Mucosa of descending colon (tissue), 3 donors: ENCODE results near the gene CCDC85C. TPM values are rescaled to one million over a fixed set of nuclear protein-coding genes. Genes with fewer than 3 reads are reported as not detected.

Experiments
- ATAC-seq: fragments of 200-7000 bp; cut with Tn5 transposase; one replicate; pipeline ENCODE4 v1.9.1; 2020; ENCODE audit warnings: mild to moderate bottlenecking, moderate library complexity
- DNase-seq, 3 donors: peaks; one replicate each; pipeline ENCODE4 v3.0.0-alpha.2; 2020
- H3K36me3 ChIP-seq: fragments of 200-600 bp; one replicate; pipeline ENCODE4 v1.8.0; 2021; ENCODE audit warnings: low read depth, mild to moderate bottlenecking
- H3K4me1 ChIP-seq: fragments of 200-600 bp; one replicate; pipeline ENCODE4 v1.8.0; 2021; ENCODE audit warnings: low read depth, mild to moderate bottlenecking
- H3K4me3 ChIP-seq: fragments of 200-600 bp; one replicate; pipeline ENCODE4 v1.8.0; 2021; ENCODE audit warnings: mild to moderate bottlenecking
- H3K9me3 ChIP-seq: fragments of 200-600 bp; one replicate; pipeline ENCODE4 v1.8.0; 2021; ENCODE audit warnings: mild to moderate bottlenecking
- intact Hi-C, 2 donors: fragments of 100-400 bp; cut with DNase I in 1 of 2; cut with micrococcal nuclease in 1 of 2; formaldehyde crosslinking; loops; one replicate each; pipeline versions ENCODE4 v1.11.0 to v1.11.1; 2022; cut with DNase I, micrococcal nuclease
- total RNA-seq, 3 donors: library from RNA; stranded (reverse); fragmentation: NEBNext Ultra II Directional in 2 of 3; extraction: Animal tissue kit (Norgen Biotek cat#: 25700) in 2 of 3; gene quantifications; one replicate each; pipeline versions ENCODE4 v1.2.1 to v1.2.4, GENCODE V29; 2021 to 2023
- TF ChIP-seq, protein P1 (sequence below): fragments of 200-600 bp; IDR thresholded peaks from one replicate; pipeline ENCODE4 v1.8.0; 2022; ENCODE audit warnings: antibody characterized with exemption, mild to moderate bottlenecking
- donor health status: DM: no; HTN: no; CAD: no; lungs with moderate emphysema.
- donor health status: DM: no; HTN: no; CAD: no.
- donor health status: DM: no; HTN: yes; CAD: no.

The CCDC85C gene
- total RNA-seq, 3 donors from 2014 or later = 66.2 to 102 (median 66.2) TPM

DNA sequence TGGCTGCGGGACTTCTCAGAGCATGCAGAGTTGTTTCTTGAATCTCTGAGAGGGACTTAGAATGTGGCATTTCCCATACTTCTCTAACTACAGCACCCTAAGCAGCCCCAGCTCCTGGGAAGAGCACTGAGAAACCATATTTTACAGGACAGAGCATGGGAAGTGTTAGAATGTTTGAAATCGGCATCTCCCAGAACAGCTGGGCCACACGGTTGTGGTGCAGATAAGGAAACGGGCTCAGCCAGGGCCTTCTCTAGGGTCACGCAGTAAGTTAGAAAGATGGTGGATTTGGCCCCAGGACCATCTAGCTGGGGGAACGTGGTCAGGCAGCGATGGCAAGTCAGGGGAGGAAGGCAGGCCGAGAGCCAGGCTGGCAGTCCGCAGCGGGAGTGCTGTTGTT lies 30.4 kb upstream of the CCDC85C start:
- no peak for ATAC-seq

DNA sequence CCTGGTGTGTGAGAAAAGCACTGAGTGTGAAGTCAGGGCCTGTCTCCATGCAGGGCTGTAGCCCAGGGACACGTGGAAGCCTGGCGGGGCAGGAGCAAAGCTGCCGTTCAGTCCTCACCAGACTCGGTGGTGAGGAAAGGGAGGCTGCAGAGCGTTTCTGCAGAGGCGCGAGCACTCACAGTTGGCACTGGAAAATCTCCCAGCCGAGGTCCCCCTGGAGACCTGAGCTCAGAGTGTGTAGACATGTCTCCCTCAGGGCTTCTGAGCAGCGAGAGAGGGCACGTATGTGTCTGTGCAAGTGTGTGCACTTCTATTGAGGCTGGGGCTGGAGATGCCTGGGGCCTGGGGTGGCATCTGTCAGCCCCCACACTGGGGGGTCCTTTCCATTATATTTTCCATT lies 29.9 kb upstream of the CCDC85C start:
- Histone ChIP-seq H3K9me3 (no peaks in the 10 kb centered on the region), H3K36me3 (no peaks in the 10 kb centered on the region), H3K4me1 (no peaks in the 10 kb centered on the region), H3K4me3 (no peak overlapping the region)
- intact Hi-C loops = no loop called here
- TF ChIP-seq, protein P1, sequence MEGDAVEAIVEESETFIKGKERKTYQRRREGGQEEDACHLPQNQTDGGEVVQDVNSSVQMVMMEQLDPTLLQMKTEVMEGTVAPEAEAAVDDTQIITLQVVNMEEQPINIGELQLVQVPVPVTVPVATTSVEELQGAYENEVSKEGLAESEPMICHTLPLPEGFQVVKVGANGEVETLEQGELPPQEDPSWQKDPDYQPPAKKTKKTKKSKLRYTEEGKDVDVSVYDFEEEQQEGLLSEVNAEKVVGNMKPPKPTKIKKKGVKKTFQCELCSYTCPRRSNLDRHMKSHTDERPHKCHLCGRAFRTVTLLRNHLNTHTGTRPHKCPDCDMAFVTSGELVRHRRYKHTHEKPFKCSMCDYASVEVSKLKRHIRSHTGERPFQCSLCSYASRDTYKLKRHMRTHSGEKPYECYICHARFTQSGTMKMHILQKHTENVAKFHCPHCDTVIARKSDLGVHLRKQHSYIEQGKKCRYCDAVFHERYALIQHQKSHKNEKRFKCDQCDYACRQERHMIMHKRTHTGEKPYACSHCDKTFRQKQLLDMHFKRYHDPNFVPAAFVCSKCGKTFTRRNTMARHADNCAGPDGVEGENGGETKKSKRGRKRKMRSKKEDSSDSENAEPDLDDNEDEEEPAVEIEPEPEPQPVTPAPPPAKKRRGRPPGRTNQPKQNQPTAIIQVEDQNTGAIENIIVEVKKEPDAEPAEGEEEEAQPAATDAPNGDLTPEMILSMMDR = no peak
- no peak for ATAC-seq
- no peak for DNase-seq

More for the DNA sequence above, 30.4 kb upstream of the CCDC85C start:
- H3K9me3 ChIP-seq = no peaks in the 10 kb centered on the region
- no peak for DNase-seq
- no peaks in the 10 kb centered on the region for H3K36me3 ChIP-seq
- no peaks in the 10 kb centered on the region for H3K4me1 ChIP-seq
- intact Hi-C loops = no loop called here
- TF ChIP-seq, protein P1 = no peak
- no peak overlapping the region for H3K4me3 ChIP-seq

GRCh38 chr14:99633141-99633540 lies 29.1 kb upstream of the CCDC85C start:
- TF ChIP-seq, protein P1 = no peak
- Histone ChIP-seq H3K4me3 (no peak overlapping the region), H3K4me1 (no peaks in the 10 kb centered on the region), H3K9me3 (no peaks in the 10 kb centered on the region), H3K36me3 (no peaks in the 10 kb centered on the region)
- intact Hi-C loops = no loop called here
- DNase-seq = no peak
- no peak for ATAC-seq

DNA sequence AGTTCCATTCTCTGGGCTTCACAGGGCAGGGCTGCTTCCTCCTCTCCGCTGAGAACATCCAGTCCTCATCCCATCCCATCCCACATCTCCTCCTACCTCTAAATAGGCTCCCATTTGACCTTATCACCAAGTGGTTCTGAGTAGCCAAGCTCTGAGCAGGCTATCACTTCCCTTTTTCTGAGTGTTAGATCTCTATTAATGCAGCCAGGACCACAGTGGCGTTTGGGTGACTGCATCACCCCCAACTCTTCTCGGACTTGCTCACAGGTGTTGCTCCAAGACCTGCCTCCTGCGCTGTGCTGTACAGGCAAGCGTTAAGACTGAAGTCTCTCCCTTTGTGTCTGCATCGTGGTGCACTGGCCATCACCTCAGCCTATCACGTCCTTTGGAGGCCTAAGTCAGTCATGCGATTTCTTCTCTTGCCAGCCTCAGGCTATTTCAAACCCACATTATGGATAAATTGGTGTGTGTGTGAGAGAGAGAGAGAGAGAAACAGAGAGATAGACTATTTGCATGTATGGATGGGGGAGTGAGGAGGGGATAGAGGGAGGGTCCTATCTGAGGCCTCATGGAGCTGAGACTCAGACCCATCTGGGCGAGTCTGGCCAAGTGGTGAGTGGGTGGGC lies 28.5 kb upstream of the CCDC85C start:
- no peak for ATAC-seq
- TF ChIP-seq, protein P1 = no peak
- intact Hi-C loops = no loop called here
- no peaks in the 10 kb centered on the region for H3K4me1 ChIP-seq
- no peaks in the 10 kb centered on the region for H3K36me3 ChIP-seq
- no peak for DNase-seq
- H3K9me3 ChIP-seq = no peaks in the 10 kb centered on the region
- no peak overlapping the region for H3K4me3 ChIP-seq

DNA sequence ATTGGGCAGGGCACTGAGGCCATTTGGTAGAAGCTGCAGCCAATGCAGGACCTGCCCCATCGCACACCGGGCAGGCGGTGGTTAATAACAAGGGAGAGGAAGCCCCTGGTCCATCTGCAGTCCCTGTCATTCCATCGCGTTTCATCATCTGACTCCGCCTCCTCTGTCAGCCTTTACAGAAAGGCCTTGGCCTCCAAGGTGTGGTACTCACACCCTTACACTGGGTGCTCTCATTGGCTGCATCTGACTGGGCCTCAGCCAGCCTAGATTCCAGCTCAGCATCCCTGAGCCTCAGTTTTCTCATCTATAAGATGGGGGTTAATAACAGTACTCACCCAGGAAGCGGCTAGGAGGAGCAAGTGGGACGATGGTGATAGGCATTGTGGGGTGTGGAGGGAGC lies 26.2 kb upstream of the CCDC85C start:
- no peak for DNase-seq
- no peak for ATAC-seq
- TF ChIP-seq, protein P1 = no peak
- intact Hi-C loops = no loop called here
- no peak overlapping the region for H3K4me3 ChIP-seq
- H3K4me1 ChIP-seq = no peaks in the 10 kb centered on the region
- no peaks in the 10 kb centered on the region for H3K9me3 ChIP-seq
- H3K36me3 ChIP-seq = no peaks in the 10 kb centered on the region
